HG03108 (cell line): ENCODE results near the gene OLFM1.

Experiments
- ATAC-seq: cut with Tn5 transposase; IDR thresholded peaks from one replicate; pipeline ENCODE4 v1.9.1; 2021; ENCODE audit warnings: moderate library complexity; ENCODE audit not compliant: unreplicated experiment

Gene OLFM1

DNA sequence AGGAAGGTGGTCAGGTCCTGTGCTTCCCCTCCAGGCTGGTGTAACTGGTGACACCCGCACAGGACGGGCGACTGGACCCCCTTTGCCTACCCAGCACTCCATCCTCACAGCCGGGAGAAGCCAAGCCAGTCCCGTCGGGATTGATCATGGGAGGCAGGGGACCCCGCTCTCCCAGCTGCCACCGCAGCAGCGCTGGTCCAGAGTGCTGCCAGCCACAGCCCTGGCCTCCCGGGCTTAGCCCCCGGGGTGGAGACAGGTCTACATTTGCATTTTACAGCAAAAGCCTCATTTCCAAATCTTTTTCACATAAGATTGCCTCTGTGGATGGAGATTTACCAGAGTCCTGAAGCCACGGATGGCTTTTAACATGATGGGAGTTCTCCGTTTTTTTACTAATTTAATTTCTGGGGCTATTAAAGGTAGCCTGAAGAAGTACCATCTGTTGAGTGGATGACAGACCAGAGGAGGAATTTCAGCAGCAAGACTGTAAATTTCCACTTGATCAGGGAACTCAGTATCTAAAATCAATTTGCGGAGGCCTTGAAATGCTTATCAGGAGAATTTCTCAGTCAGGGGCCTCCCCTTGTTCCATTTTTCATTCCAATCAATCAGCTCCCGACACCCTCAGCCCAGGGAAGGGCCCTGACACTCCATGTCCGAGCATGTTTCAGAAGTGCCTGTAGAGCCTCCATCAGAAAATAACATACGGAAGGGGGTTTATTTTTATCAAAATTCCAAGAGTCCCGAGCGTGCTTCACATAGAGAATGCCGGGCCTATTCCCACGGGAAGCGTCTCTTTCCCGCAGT, 80.6 kb downstream of the OLFM1 start:
- no peak for ATAC-seq

DNA sequence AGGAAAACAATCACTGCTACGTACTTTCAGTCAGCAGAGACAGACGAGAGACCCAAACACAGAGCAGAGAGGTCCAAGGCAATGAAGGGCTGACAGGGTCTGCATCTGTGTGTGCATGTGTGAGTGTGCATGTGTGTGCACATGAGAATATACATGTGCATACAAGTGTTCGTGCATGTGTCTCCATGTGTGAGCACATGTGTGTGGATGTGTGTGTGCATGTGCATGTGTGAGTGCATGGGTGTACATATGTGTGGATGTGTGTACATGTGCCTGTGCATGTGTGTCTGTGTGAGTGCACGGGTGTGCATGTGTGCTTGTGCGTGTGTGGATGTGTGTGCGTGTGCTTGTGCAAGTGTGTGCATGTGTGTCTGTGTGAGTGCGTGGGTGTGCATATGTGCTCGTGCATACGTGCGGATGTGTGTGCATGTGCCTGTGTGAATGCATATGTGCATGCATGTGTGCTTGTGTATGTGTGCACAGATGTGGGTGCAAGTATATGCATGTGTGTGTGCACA, 82.3 kb downstream of the OLFM1 start:
- no peak for ATAC-seq

DNA sequence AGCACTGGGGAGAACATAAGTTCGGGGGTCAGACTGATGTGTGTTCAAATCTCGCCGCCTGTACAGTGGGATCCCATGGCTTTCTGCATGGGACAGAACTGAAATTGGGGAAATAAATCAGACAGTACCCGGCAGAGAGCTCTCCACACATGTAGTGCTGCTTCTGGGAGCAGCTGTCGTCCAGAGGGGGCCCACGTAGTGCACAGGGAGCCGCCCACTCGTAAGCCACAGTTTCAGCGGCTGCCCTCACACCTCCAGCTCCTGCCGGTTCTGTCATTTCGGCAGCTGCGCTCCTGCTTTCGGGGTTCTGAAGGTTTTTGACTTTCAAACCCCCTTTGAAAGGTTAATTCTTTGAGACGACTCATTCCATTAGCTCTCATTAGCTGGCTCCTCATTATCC, 83.1 kb downstream of the OLFM1 start:
- no peak for ATAC-seq
